Lower leg skin (tissue), 4 donors: Measurements from ENCODE around the gene NCKAP5. TPM values are rescaled to one million over a fixed set of nuclear protein-coding genes. Genes with fewer than 3 reads are reported as not detected.

Experiments used
- DNase-seq, 2 donors: peaks; one replicate each; pipeline ENCODE4 v3.0.0-alpha.2; 2019; ENCODE audit warnings: low spot score in 2 of 2
- H3K4me3 ChIP-seq: fragments of 200-600 bp; sonication (generic); 2 replicates; pipeline ENCODE4 v1.5.1; 2017; ENCODE audit warnings: mild to moderate bottlenecking, low read depth; ENCODE audit not compliant: poor library complexity, severe bottlenecking
- CTCF ChIP-seq, 3 donors: fragments of 450-650 bp; IDR thresholded peaks; one replicate each; pipeline ENCODE4 v1.5.1; 2016; ENCODE audit warnings: antibody characterized with exemption in 3 of 3, mild to moderate bottlenecking in 3 of 3, moderate library complexity in 2 of 3
- POLR2A ChIP-seq, 2 donors: fragments of 450-650 bp; IDR thresholded peaks; one replicate each; pipeline ENCODE4 v1.6.1; 2016 to 2017; ENCODE audit warnings: antibody characterized with exemption in 2 of 2, mild to moderate bottlenecking in 1 of 2, moderate library complexity in 1 of 2
- WGBS, 2 donors: methylation state at CpG; one replicate each; pipeline ENCODE4 v1.1.5; 2018; 5-methylcytosine and 5-hydroxymethylcytosine counted together
- intact Hi-C: fragments of 100-400 bp; cut with DNase I; formaldehyde crosslinking; loops from one replicate; pipeline ENCODE4 v1.15.0; 2023; ENCODE audit warnings: low total_unique reads
- total RNA-seq, 4 donors: library from RNA; depleted of rRNA; stranded (reverse); fragments of >200 nt; gene quantifications; one replicate each; pipeline ENCODE4 v1.1.0, GENCODE V29; 2016

The NCKAP5 gene
- total RNA-seq, 4 donors from 2014 or later: 2.0 to 5.1 (median 3.6) TPM

GRCh38 chr2:133588144-133588543 is 19.9 kb upstream of the NCKAP5 start:
- WGBS, 2 donors: 62 to 78% methylated on average over 1 of the region's 1 CpG
- TF ChIP-seq CTCF (IDR thresholded peaks at IDR 0.05) (no peak), POLR2A (IDR thresholded peaks at IDR 0.05) (no peak)
- no peak for DNase-seq
- no peak overlapping the region for H3K4me3 ChIP-seq
- intact Hi-C loops: no loop called here

GRCh38 chr2:133586978-133587377 is 18.7 kb upstream of the NCKAP5 start:
- WGBS, 2 donors: 41 to 44% methylated on average over 6 of the region's 6 CpGs
- no peak overlapping the region for H3K4me3 ChIP-seq
- intact Hi-C loops: no loop called here
- DNase-seq: peak in 1 of 2 donors; percentile 64
- TF ChIP-seq POLR2A (IDR thresholded peaks at IDR 0.05): no peak
- no peak for TF ChIP-seq CTCF (IDR thresholded peaks at IDR 0.05)

GRCh38 chr2:133581010-133581760 is 12.9 kb upstream of the NCKAP5 start:
- intact Hi-C loops: no loop called here
- no peak for DNase-seq
- no peak for TF ChIP-seq POLR2A (IDR thresholded peaks at IDR 0.05)
- no peak for TF ChIP-seq CTCF (IDR thresholded peaks at IDR 0.05)
- H3K4me3 ChIP-seq: no peak overlapping the region
- WGBS, 2 donors: 21 to 38% methylated on average over 1 of the region's 1 CpG

GRCh38 chr2:133579274-133579673 is 11.0 kb upstream of the NCKAP5 start:
- peak in 1 of 2 donors; percentile 56 for DNase-seq
- 29 to 40% methylated on average over 1 of the region's 1 CpG for WGBS, 2 donors
- intact Hi-C loops: no loop called here
- TF ChIP-seq POLR2A (IDR thresholded peaks at IDR 0.05) (no peak), CTCF (IDR thresholded peaks at IDR 0.05) (no peak)
- no peak overlapping the region for H3K4me3 ChIP-seq

- TF ChIP-seq CTCF (IDR thresholded peaks at IDR 0.05) (no peak), POLR2A (IDR thresholded peaks at IDR 0.05) (no peak)
- WGBS, 2 donors: 60 to 74% methylated on average over 1 of the region's 1 CpG
- DNase-seq: no peak
Measured at GRCh38 chr2:133576714-133577113, 8.5 kb upstream of the NCKAP5 start.

GRCh38 chr2:133574620-133575019 is 6.4 kb upstream of the NCKAP5 start:
- DNase-seq: no peak
- WGBS, 2 donors: 92 to 100% methylated on average over 1 of the region's 1 CpG
- no peak overlapping the region for H3K4me3 ChIP-seq
- TF ChIP-seq POLR2A (IDR thresholded peaks at IDR 0.05): no peak
- no peak for TF ChIP-seq CTCF (IDR thresholded peaks at IDR 0.05)
- intact Hi-C loops: no loop called here

More at GRCh38 chr2:133576714-133577113, 8.5 kb upstream of the NCKAP5 start:
- no peak overlapping the region for H3K4me3 ChIP-seq
- intact Hi-C loops: no loop called here
